Activated naive CD4-positive, alpha-beta T cell treated with anti-CD3 and anti-CD28 coated beads, Interleukin-2, amount 10 ng/mL, durations not matched to agents 7 days and 5 days (primary cell): ENCODE measurements around the gene SERPINB13.

Experiments
- CTCF ChIA-PET: fragments of 350-600 bp; sonication (Branson Sonifier 250); formaldehyde crosslinking; loops from one replicate; lab custom pipeline; 2021; ENCODE audit warnings: antibody characterized with exemption; lab: Charles Lee
- DNase-seq: peaks from one replicate; pipeline ENCODE4 v3.0.0-alpha.2; 2020
- H3K27ac Mint-ChIP-seq: one replicate; pipeline ENCODE4 v1.8.0; 2021; ENCODE audit warnings: mild to moderate bottlenecking, moderate library complexity, mixed read lengths
- H3K27me3 Mint-ChIP-seq: one replicate; pipeline ENCODE4 v1.8.0; 2021; ENCODE audit warnings: mild to moderate bottlenecking, mixed read lengths
- H3K36me3 Mint-ChIP-seq: one replicate; pipeline ENCODE4 v1.8.0; 2021; ENCODE audit warnings: mixed read lengths
- H3K4me1 Mint-ChIP-seq: one replicate; pipeline ENCODE4 v1.8.0; 2021; ENCODE audit warnings: mixed read lengths
- H3K4me3 Mint-ChIP-seq: one replicate; pipeline ENCODE4 v1.8.0; 2021; ENCODE audit warnings: mild to moderate bottlenecking, moderate library complexity, mixed read lengths
- H3K9me3 Mint-ChIP-seq: one replicate; pipeline ENCODE4 v1.8.0; 2021; ENCODE audit warnings: mixed read lengths

SERPINB13 gene

DNA sequence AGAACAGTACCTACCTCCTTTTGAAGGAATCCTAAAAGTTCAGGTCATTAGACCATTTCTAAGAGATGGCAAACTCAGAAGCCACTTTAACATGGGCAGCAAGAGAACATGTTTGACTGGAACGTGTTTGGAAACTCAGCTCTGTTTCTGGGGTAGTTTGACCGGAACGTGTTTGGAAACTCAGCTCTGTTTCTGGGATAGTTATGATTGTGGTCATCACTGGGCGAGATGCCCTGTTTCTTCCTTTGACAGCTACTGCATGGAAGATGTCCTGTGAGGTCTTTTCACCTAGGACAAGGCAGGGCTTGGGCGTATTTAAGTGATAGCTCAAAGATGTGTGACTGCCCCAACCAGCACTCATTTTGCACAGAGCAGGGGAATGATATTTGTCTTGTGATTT, 19.9 kb upstream of the SERPINB13 start:
- Mint-ChIP-seq H3K4me1 (no peaks in the 10 kb centered on the region), H3K4me3 (no peak overlapping the region)
- CTCF ChIA-PET, result interaction anchor here (1.1 to 2.0 kb wide), 2 partner anchors 11 to 49 kb away, joined by 5 to 6 read pairs; no protein-coding TSS in a partner anchor

DNA sequence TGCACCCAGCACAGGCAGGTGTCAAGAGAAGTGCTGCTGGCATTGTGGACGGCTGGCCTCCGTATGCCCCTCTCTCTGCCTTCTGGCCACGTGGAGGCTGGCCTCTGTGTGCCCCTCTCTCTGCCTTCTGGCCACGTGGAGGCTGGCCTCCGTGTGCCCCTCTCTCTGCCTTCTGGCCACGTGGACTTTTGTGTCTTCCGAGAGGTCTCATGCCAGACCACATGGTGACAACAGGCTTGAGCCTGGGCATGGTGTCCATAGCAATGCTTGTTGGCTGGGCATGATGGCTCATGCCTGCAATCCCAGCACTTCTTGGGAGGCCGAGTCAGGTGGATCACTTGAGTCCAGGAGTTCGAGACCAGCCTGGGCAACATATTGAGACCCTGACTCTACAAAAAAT, 19.3 kb upstream of the SERPINB13 start:
- no peaks in the 10 kb centered on the region for H3K36me3 Mint-ChIP-seq
- H3K27me3 Mint-ChIP-seq, result peaks cover 17% of the 10 kb centered on the region
- no peaks in the 10 kb centered on the region for H3K9me3 Mint-ChIP-seq
- H3K4me3 Mint-ChIP-seq, result no peak overlapping the region
- no peaks in the 10 kb centered on the region for H3K4me1 Mint-ChIP-seq
- no peak overlapping the region for H3K27ac Mint-ChIP-seq
- CTCF ChIA-PET, result interaction anchor here (1.1 to 2.0 kb wide), 2 partner anchors 11 to 49 kb away, joined by 5 to 6 read pairs; no protein-coding TSS in a partner anchor
- DNase-seq, result no peak

More for the DNA sequence above, 19.9 kb upstream of the SERPINB13 start:
- H3K27me3 Mint-ChIP-seq, result peaks cover 17% of the 10 kb centered on the region
- no peak for DNase-seq
- no peak overlapping the region for H3K27ac Mint-ChIP-seq
- no peaks in the 10 kb centered on the region for H3K9me3 Mint-ChIP-seq
- H3K36me3 Mint-ChIP-seq, result no peaks in the 10 kb centered on the region

DNA sequence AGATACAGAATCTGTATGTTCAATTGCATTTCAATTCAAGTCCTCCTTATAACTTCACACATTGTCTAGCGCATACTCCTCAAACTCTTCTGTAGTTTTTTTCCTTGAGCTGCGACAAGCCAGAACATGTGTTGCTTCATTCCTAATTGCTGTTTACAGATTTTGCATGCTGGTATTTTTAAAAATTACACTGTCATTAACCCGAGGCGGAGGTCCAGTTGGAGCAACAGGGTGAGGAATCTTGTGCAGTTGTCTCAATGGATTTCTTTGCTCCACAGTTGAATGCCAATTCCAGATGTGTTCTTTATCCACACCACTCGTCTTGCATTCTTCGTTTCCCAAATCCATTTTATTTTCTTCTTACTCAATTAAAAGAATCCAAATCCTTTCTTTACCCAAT, 16.4 kb upstream of the SERPINB13 start:
- Mint-ChIP-seq H3K27me3 (peaks cover 9% of the 10 kb centered on the region), H3K36me3 (no peaks in the 10 kb centered on the region), H3K9me3 (no peaks in the 10 kb centered on the region), H3K4me3 (no peak overlapping the region), H3K4me1 (no peaks in the 10 kb centered on the region), H3K27ac (no peak overlapping the region)
- CTCF ChIA-PET, result no interaction called here
- no peak for DNase-seq

DNA sequence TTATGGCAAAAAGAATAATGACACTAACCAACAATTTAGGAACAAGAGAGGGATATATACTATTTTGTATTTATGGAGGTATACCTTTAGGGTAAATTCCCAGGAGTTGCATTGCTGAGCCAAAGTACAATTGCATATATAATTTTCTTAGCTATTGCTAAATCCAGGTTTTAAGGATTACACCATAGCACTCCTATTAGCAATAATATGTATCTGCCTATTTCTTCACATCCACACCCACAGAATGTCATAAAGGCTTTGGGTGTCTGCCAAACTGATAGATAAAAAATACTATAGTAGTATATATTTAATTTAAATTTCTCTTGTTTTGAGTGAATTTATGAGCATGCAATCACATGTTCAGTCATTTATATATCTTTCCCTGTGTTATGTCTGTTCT, 11.5 kb upstream of the SERPINB13 start:
- Mint-ChIP-seq H3K9me3 (no peaks in the 10 kb centered on the region), H3K27me3 (peaks cover 4% of the 10 kb centered on the region), H3K4me3 (no peak overlapping the region), H3K4me1 (no peaks in the 10 kb centered on the region), H3K36me3 (no peaks in the 10 kb centered on the region), H3K27ac (no peak overlapping the region)
- DNase-seq, result no peak
- CTCF ChIA-PET, result interaction anchor here (0.6 to 9.3 kb wide), 3 partner anchors 16 to 584 kb away, joined by 3 to 164 read pairs (median 4); no protein-coding TSS in a partner anchor

DNA sequence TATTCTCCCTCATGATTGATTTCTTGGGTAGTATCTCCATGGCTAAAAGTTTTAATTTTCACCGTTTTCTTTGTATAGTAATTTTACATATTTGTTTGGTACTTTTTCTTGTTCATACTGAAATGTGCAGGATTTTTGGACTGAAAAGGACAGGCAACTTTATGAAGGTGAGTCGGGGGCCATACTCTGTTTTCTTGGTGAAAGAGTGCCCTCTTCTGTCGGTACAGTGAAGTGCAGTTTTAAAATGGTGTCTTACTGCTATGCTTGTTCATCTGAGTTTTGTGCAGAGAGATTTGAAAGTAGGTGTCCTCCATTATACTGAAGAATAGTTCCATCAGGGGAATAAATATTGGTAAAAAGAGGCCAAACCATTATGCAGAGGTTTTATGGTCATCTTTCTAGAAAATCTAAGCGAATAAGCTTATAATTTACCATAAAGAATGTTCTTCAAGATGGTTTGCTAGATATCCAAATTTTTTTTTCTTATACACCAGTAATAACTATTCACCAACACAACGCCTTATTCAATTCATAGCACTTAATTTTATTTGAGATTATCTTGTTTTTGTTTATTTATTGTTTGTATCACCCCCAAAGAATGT, 8.7 kb upstream of the SERPINB13 start:
- Mint-ChIP-seq H3K4me1 (no peaks in the 10 kb centered on the region), H3K4me3 (no peak overlapping the region), H3K27ac (no peak overlapping the region), H3K27me3 (peaks cover 4% of the 10 kb centered on the region), H3K9me3 (no peaks in the 10 kb centered on the region), H3K36me3 (no peaks in the 10 kb centered on the region)
- CTCF ChIA-PET, result interaction anchor here (0.7 to 9.3 kb wide), 16 partner anchors 8 to 419 kb away, joined by 3 to 164 read pairs (median 4); no protein-coding TSS in a partner anchor
- peak; percentile 28 for DNase-seq

DNA sequence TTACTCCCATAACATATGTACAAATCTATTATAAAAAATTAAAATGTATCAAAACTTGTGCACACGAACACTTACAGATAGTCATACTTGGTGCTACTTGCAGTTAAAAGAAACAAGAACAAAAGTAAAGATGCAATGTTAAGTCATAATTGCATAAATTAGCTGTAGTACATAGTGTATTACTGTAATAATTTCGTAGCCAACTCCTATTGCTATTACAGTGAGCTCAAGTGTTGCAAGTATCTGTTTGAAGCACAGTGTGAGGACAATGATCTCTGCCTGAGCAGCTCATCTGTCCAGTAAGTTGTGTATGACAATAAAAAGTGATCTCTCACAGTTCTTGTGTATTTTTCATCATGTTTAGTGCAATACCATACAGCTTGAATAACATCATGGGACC, 7.5 kb upstream of the SERPINB13 start:
- no peak for DNase-seq
- H3K36me3 Mint-ChIP-seq, result no peaks in the 10 kb centered on the region
- CTCF ChIA-PET, result interaction anchor here (1.9 to 9.3 kb wide), 2 partner anchors 12 to 65 kb away, joined by 6 to 164 read pairs; no protein-coding TSS in a partner anchor
- H3K27ac Mint-ChIP-seq, result no peak overlapping the region
- H3K4me3 Mint-ChIP-seq, result no peak overlapping the region
- no peaks in the 10 kb centered on the region for H3K4me1 Mint-ChIP-seq
- peaks cover 4% of the 10 kb centered on the region for H3K27me3 Mint-ChIP-seq
- H3K9me3 Mint-ChIP-seq, result no peaks in the 10 kb centered on the region

DNA sequence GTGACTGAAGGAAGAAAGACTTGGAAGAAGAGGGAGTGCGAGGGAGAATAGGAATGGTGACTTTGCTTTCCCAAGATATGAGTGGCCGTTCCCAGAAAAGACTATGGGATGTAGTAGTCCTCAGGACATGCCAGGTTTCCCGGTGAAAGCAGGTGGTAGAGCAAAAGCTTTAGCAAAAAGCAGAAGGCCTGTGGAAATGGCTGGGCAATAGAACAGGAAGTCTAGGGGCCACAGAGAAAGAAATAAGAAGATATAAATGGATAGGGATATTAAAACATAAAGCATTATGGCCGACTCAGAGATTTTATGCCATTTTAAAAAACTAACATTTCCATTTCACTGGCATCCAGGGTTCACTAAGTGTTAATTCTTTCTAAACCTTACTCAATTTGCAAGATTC, 1.2 kb upstream of the SERPINB13 start:
- no peaks in the 10 kb centered on the region for H3K9me3 Mint-ChIP-seq
- H3K27ac Mint-ChIP-seq, result no peak overlapping the region
- no peak overlapping the region for H3K4me3 Mint-ChIP-seq
- CTCF ChIA-PET, result interaction anchor here (1.4 kb wide), 1 partner anchor 68 kb away, joined by 3 read pairs; no protein-coding TSS in a partner anchor
- H3K36me3 Mint-ChIP-seq, result no peaks in the 10 kb centered on the region
- H3K4me1 Mint-ChIP-seq, result no peaks in the 10 kb centered on the region
- H3K27me3 Mint-ChIP-seq, result no peaks in the 10 kb centered on the region
- no peak for DNase-seq

DNA sequence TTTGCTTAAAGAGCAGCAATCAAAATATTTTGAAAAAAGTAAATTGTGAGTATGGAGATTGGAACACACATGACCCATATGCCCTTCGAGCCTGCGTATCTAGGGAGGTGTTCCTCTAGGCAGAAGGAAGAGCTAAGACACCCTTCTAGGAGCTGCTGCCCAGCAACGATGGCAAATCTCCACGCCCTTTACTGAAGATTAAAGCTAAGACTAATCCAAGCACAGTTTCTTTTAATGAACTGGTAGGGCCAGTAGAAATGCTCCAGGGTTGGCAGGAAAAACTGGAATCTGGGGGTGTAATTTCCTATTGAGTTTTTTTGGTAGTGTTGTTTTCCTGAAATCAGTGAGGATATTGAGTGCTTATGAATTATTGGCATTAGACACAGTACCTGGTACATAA, 712 bp upstream of the SERPINB13 start:
- CTCF ChIA-PET, result interaction anchor here (0.8 to 1.4 kb wide), 2 partner anchors 8 to 68 kb away, joined by 3 read pairs; no protein-coding TSS in a partner anchor
- no peak for DNase-seq
- Mint-ChIP-seq H3K36me3 (no peaks in the 10 kb centered on the region), H3K9me3 (no peaks in the 10 kb centered on the region), H3K27me3 (no peaks in the 10 kb centered on the region), H3K27ac (no peak overlapping the region), H3K4me1 (no peaks in the 10 kb centered on the region), H3K4me3 (no peak overlapping the region)

DNA sequence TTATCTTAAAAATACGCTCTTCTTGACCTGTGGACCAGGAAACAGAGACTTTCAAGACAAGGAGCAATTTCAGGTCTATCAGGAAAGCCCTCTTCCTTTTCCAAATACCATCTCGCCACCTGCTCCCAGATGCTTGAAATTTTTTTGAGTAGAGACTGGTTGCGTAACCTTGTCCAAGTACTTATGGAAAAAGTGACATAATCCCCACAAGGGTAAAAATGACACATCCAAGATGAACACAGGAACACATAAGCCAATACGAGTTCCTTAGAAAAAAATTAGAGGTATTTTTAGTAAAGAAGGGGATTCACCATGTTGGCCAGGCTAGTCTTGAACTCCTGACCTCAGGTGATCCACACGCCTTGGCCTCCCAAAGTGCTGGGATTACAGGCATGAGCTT, 1.8 kb downstream of the SERPINB13 start:
- CTCF ChIA-PET, result no interaction called here
- DNase-seq, result no peak
- H3K27me3 Mint-ChIP-seq, result no peaks in the 10 kb centered on the region
- H3K27ac Mint-ChIP-seq, result no peak overlapping the region
- H3K4me3 Mint-ChIP-seq, result no peak overlapping the region
- no peaks in the 10 kb centered on the region for H3K9me3 Mint-ChIP-seq
- no peaks in the 10 kb centered on the region for H3K4me1 Mint-ChIP-seq
- H3K36me3 Mint-ChIP-seq, result no peaks in the 10 kb centered on the region

DNA sequence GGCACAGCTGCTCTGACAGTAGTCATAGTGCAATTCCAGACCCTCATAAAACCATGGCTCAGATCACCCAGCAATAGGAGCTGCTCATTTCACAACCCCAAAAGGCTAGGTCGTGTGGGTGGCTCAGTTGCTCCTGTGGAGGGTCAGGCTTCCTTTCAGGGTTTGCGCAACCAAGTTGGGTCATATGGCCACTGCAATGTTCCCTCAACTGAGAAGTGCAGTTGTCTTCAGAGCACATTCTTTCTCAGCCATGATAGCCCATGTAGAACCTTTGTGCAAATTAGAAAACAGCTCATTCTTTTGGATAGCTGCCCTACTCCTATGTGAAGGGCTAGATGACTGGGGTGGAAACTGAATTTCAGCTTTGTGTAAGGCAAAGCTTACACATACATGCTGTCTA, 3.2 kb downstream of the SERPINB13 start:
- DNase-seq, result no peak
- no peaks in the 10 kb centered on the region for H3K36me3 Mint-ChIP-seq
- no peak overlapping the region for H3K27ac Mint-ChIP-seq
- H3K4me3 Mint-ChIP-seq, result no peak overlapping the region
- H3K27me3 Mint-ChIP-seq, result no peaks in the 10 kb centered on the region
- no peaks in the 10 kb centered on the region for H3K4me1 Mint-ChIP-seq
- H3K9me3 Mint-ChIP-seq, result no peaks in the 10 kb centered on the region
- CTCF ChIA-PET, result interaction anchor here (0.7 to 1.0 kb wide), 4 partner anchors 11 to 396 kb away, joined by 3 to 4 read pairs (median 3); no protein-coding TSS in a partner anchor

DNA sequence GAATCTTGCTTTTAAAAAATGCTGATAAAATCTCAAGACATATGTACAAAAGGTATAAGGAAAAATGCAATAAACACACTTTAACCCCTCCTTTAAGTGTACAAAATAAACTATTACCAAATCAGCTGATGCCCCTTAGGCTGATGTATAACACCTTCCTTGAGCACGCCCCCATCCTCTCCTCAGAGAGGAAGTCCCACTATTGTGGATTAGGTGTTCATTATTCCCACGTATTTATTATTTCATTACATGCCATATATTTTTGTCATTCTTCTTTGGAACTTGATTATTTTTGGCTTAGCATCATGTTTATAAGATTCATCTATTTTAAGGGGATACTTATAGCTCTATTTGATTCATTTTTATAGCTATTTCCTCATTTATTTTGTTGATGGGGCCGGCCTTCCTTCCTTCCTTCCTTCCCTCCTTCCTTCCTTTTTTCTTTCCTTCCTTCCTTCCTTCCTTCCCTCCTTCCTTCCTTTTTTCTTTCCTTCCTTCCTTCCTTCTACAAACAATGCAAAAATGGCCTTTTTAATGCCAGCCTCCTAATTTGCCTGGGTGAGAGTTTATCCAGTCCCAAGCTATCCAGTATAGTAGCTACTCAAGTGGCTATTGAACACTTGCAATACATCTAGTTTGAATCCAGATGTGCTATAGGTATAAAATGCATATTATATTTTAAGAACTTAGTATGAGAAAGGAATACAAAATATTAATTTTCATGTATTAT, 4.0 kb downstream of the SERPINB13 start:
- CTCF ChIA-PET, result interaction anchor here (0.7 to 1.0 kb wide), 2 partner anchors 13 to 18 kb away, joined by 3 read pairs; no protein-coding TSS in a partner anchor
- H3K36me3 Mint-ChIP-seq, result no peaks in the 10 kb centered on the region
- no peak overlapping the region for H3K27ac Mint-ChIP-seq
- DNase-seq, result no peak
- no peak overlapping the region for H3K4me3 Mint-ChIP-seq
- H3K4me1 Mint-ChIP-seq, result no peaks in the 10 kb centered on the region
- H3K27me3 Mint-ChIP-seq, result no peaks in the 10 kb centered on the region
- H3K9me3 Mint-ChIP-seq, result no peaks in the 10 kb centered on the region

DNA sequence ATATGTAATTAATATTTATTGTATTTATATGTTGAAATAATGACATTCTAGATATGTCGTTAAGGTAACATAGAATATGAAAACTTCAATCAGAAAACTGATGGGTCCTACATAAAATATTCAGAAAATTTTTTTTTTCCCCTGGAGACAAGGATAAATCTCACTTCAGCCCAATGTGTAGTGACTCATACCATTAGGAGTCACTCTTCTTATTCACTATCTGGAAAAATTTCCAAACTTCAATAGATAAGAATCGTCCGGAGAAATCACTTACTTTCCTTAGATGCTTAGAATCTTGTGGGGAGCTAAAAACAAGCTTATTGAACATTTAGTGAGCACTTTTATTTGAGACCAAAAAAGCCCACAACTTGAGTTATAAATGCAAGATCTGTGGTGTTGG, 4.6 kb downstream of the SERPINB13 start:
- DNase-seq, result no peak
- H3K4me1 Mint-ChIP-seq, result no peaks in the 10 kb centered on the region
- no peaks in the 10 kb centered on the region for H3K36me3 Mint-ChIP-seq
- CTCF ChIA-PET, result interaction anchor here (0.8 kb wide), 1 partner anchor 9 kb away, joined by 3 read pairs; no protein-coding TSS in a partner anchor
- no peak overlapping the region for H3K4me3 Mint-ChIP-seq
- H3K27me3 Mint-ChIP-seq, result no peaks in the 10 kb centered on the region
- no peak overlapping the region for H3K27ac Mint-ChIP-seq
- H3K9me3 Mint-ChIP-seq, result no peaks in the 10 kb centered on the region

DNA sequence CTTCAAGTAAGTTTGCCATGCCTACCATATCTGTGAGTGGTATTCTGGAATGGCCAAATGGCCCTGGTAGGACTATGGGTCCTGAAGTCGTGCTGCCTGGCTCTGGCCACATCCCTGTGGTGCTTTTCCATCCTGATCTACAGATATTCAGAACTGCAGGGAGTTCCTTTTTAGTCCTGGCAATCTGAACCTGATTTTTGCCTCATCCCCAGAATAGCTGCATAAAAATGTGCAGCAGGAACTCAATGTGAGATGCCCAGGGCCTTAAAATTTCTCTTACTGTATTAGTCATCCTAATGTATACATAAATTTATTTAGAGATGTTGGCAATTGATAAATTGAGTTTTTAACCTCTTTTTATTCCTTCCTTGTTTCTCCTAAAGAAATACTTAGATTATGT, 5.3 kb downstream of the SERPINB13 start:
- Mint-ChIP-seq H3K27ac (no peak overlapping the region), H3K9me3 (no peaks in the 10 kb centered on the region), H3K36me3 (no peaks in the 10 kb centered on the region), H3K27me3 (no peaks in the 10 kb centered on the region), H3K4me3 (no peak overlapping the region), H3K4me1 (no peaks in the 10 kb centered on the region)
- CTCF ChIA-PET, result interaction anchor here (0.8 kb wide), 1 partner anchor 9 kb away, joined by 3 read pairs; no protein-coding TSS in a partner anchor
- no peak for DNase-seq

DNA sequence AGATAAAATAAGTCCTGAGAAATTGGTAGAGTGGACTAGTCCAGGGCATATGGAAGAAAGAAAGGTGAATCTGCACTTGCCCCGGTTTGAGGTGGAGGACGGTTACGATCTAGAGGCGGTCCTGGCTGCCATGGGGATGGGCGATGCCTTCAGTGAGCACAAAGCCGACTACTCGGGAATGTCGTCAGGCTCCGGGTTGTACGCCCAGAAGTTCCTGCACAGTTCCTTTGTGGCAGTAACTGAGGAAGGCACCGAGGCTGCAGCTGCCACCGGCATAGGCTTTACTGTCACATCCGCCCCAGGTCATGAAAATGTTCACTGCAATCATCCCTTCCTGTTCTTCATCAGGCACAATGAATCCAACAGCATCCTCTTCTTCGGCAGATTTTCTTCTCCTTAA, 9.8 kb downstream of the SERPINB13 start:
- H3K4me3 Mint-ChIP-seq, result no peak overlapping the region
- H3K9me3 Mint-ChIP-seq, result no peaks in the 10 kb centered on the region
- H3K4me1 Mint-ChIP-seq, result no peaks in the 10 kb centered on the region
- no peak for DNase-seq
- H3K36me3 Mint-ChIP-seq, result no peaks in the 10 kb centered on the region
- CTCF ChIA-PET, result no interaction called here
- H3K27me3 Mint-ChIP-seq, result no peaks in the 10 kb centered on the region
- H3K27ac Mint-ChIP-seq, result no peak overlapping the region
